IMR-90 (cell line): ENCODE results near the gene PSMG1. TPM values are rescaled to one million over a fixed set of nuclear protein-coding genes. Genes with fewer than 3 reads are reported as not detected.

ENCODE experiments used
- ATAC-seq: fragments of 200-7000 bp; cut with Tn5 transposase; 2 replicates; pipeline ENCODE4 v1.9.1; 2020; ENCODE audit warnings: low read depth, mild to moderate bottlenecking, moderate library complexity
- BruUV-seq: library from RNA; stranded (reverse); fragments of 400-500 nt; replicated peaks from 2 replicates; lab custom pipeline; 2021; lab: Mats Ljungman, UMichigan
- CTCF ChIA-PET: fragments of 300-600 bp; formaldehyde crosslinking; extraction: SDS; loops from one replicate; lab custom pipeline; 2021; ENCODE audit warnings: antibody characterized with exemption; lab: Yijun Ruan, JAX
- POLR2A ChIA-PET: fragments of 300-600 bp; sonication (Branson Sonifier 250); formaldehyde crosslinking; loops from one replicate; lab custom pipeline; 2022; ENCODE audit warnings: antibody characterized with exemption; ENCODE audit not compliant: unreplicated experiment; lab: Charles Lee
- DNase-seq: peaks from one replicate; pipeline ENCODE4 v3.0.0; 2013
- H2AFZ ChIP-seq: replicated peaks from 2 replicates; pipeline ENCODE3; 2013; ENCODE audit warnings: low read length, mild to moderate bottlenecking; ENCODE audit not compliant: poor library complexity
- H2AK5ac ChIP-seq: 2 replicates; pipeline ENCODE4 v1.6.1; 2013; ENCODE audit warnings: low read depth, low read length, inconsistent platforms
- H2AK9ac ChIP-seq: replicated peaks from 2 replicates; pipeline ENCODE3; 2013; ENCODE audit warnings: mild to moderate bottlenecking, low read depth, low read length, moderate library complexity; ENCODE audit not compliant: poor library complexity
- H2BK120ac ChIP-seq: 2 replicates; pipeline ENCODE4 v1.6.1; 2013; ENCODE audit warnings: low read depth, low read length, inconsistent platforms
- H2BK15ac ChIP-seq: 3 replicates; pipeline ENCODE4 v1.6.1; 2013; ENCODE audit warnings: low read depth, low read length, inconsistent platforms
- H2BK20ac ChIP-seq: 2 replicates; pipeline ENCODE4 v1.6.1; 2013; ENCODE audit warnings: low read depth, mild to moderate bottlenecking, inconsistent platforms, low read length, moderate library complexity
- H2BK5ac ChIP-seq: 2 replicates; pipeline ENCODE4 v1.6.1; 2013; ENCODE audit warnings: mild to moderate bottlenecking, low read depth, low read length, inconsistent platforms; ENCODE audit not compliant: poor library complexity, severe bottlenecking
- H3K14ac ChIP-seq: replicated peaks from 2 replicates; pipeline ENCODE4 v1.6.1; 2013; ENCODE audit warnings: low read depth, low read length, inconsistent platforms
- H3K18ac ChIP-seq: 2 replicates; pipeline ENCODE4 v1.6.1; 2013; ENCODE audit warnings: low read depth, low read length, control low read depth
- H3K23ac ChIP-seq: 2 replicates; pipeline ENCODE4 v1.6.1; 2013; ENCODE audit warnings: low read depth, low read length, inconsistent platforms
- H3K27ac ChIP-seq: 2 replicates; pipeline ENCODE4 v1.5.1; 2013; ENCODE audit warnings: mild to moderate bottlenecking, control low read depth, low read length; ENCODE audit not compliant: insufficient read depth
- H3K27me3 ChIP-seq: 2 replicates; pipeline ENCODE4 v1.6.1; 2013; ENCODE audit warnings: low read length; ENCODE audit not compliant: control insufficient read depth, insufficient read depth
- H3K36me3 ChIP-seq: 2 replicates; pipeline ENCODE4 v1.6.1; 2013; ENCODE audit warnings: low read length, mixed read lengths; ENCODE audit not compliant: control insufficient read depth, insufficient read depth
- H3K4ac ChIP-seq: 2 replicates; pipeline ENCODE4 v1.6.1; 2013; ENCODE audit warnings: low read depth, low read length, inconsistent platforms
- H3K4me1 ChIP-seq: 2 replicates; pipeline ENCODE4 v1.6.1; 2013; ENCODE audit warnings: low read length, mixed read lengths; ENCODE audit not compliant: control insufficient read depth, insufficient read depth
- H3K4me2 ChIP-seq: 2 replicates; pipeline ENCODE4 v1.6.1; 2013; ENCODE audit warnings: low read depth, mild to moderate bottlenecking, control low read depth, low read length, moderate library complexity
- H3K4me3 ChIP-seq: 2 replicates; pipeline ENCODE4 v1.5.1; 2013; ENCODE audit warnings: low read depth, mild to moderate bottlenecking, control low read depth, low read length, moderate library complexity; ENCODE audit not compliant: insufficient read depth
- H3K56ac ChIP-seq: 2 replicates; pipeline ENCODE4 v1.6.1; 2013; ENCODE audit warnings: low read length, inconsistent platforms; ENCODE audit not compliant: insufficient read depth; ENCODE audit errors: extremely low read depth
- H3K79me1 ChIP-seq, 2 experiments: 2 replicates each; pipeline ENCODE4 v1.6.1; 2013; ENCODE audit warnings: low read length in 2 of 2, inconsistent platforms in 1 of 2, low read depth in 1 of 2
- H3K9ac ChIP-seq: 2 replicates; pipeline ENCODE4 v1.6.1; 2013; ENCODE audit warnings: low read depth, low read length, control low read depth
- H3K9me1 ChIP-seq: 2 replicates; pipeline ENCODE4 v1.6.1; 2013; ENCODE audit warnings: low read length, inconsistent platforms; ENCODE audit not compliant: insufficient read depth
- H3K9me3 ChIP-seq: 2 replicates; pipeline ENCODE4 v1.6.1; 2013; ENCODE audit warnings: low read length; ENCODE audit not compliant: control insufficient read depth, insufficient read depth
- H4K20me1 ChIP-seq: 2 replicates; pipeline ENCODE4 v1.6.1; 2013; ENCODE audit warnings: low read length, inconsistent platforms; ENCODE audit not compliant: insufficient read depth
- H4K5ac ChIP-seq: 2 replicates; pipeline ENCODE4 v1.6.1; 2013; ENCODE audit warnings: mild to moderate bottlenecking, low read depth, low read length, control low read depth
- H4K8ac ChIP-seq, 2 experiments: 2 replicates each; pipeline ENCODE4 v1.6.1; 2013; ENCODE audit warnings: low read depth in 2 of 2, low read length in 2 of 2, control low read depth in 1 of 2, inconsistent platforms in 1 of 2
- H4K91ac ChIP-seq: 2 replicates; pipeline ENCODE4 v1.6.1; 2013; ENCODE audit warnings: low read depth, low read length, inconsistent platforms; ENCODE audit not compliant: insufficient read depth
- CEBPB ChIP-seq: IDR thresholded peaks from 2 replicates; pipeline ENCODE4 v1.6.1; 2012; ENCODE audit warnings: low read depth, low read length, improper control_type of control experiment
- CHD1 ChIP-seq: IDR thresholded peaks from 2 replicates; pipeline ENCODE4 v1.6.1; 2012; ENCODE audit warnings: low read depth, low read length, improper control_type of control experiment
- FOS ChIP-seq: fragments of 150-350 bp; IDR thresholded peaks from 2 replicates; pipeline ENCODE4 v1.6.1; 2016; ENCODE audit warnings: low read depth, low read length
- MAFK ChIP-seq: IDR thresholded peaks from 2 replicates; pipeline ENCODE4 v1.6.1; 2012; ENCODE audit warnings: low read depth, low read length, improper control_type of control experiment
- MXI1 ChIP-seq: IDR thresholded peaks from 2 replicates; pipeline ENCODE4 v1.6.1; 2012; ENCODE audit warnings: low read depth, mild to moderate bottlenecking, low read length, moderate library complexity, borderline replicate concordance
- POLR2A ChIP-seq: IDR thresholded peaks from 2 replicates; pipeline ENCODE4 v1.6.1; 2012; ENCODE audit warnings: mild to moderate bottlenecking, low read depth, low read length
- RAD21 ChIP-seq: IDR thresholded peaks from 2 replicates; pipeline ENCODE4 v1.6.1; 2012; ENCODE audit warnings: low read length, improper control_type of control experiment
- RCOR1 ChIP-seq: IDR thresholded peaks from 2 replicates; pipeline ENCODE4 v1.6.1; 2012; ENCODE audit warnings: mild to moderate bottlenecking, low read length, improper control_type of control experiment; ENCODE audit not compliant: insufficient replicate concordance
- RFX5 ChIP-seq: IDR thresholded peaks from 2 replicates; pipeline ENCODE4 v1.8.0; 2012; ENCODE audit warnings: low read depth, mild to moderate bottlenecking, low read length, moderate library complexity
- WGBS, 2 experiments: methylation state at CpG; one replicate each; pipeline versions ENCODE4 v1.1.5 to v1.1.7; 2013; ENCODE audit warnings: missing lambda C conversion rate in 2 of 2; ENCODE audit not compliant: insufficient read length in 1 of 2; ENCODE audit errors: extremely low coverage in 2 of 2; 5-methylcytosine and 5-hydroxymethylcytosine counted together
- dilution Hi-C: fragments of 300-500 bp; cut with HindIII; formaldehyde crosslinking; loops from one replicate; pipeline ENCODE4 v1.14.3; 2018; ENCODE audit warnings: low sequenced_read_pairs; ENCODE audit not compliant: unreplicated experiment
- in situ Hi-C: fragments of 300-500 bp; cut with MboI; formaldehyde crosslinking; loops from 3 replicates; pipeline ENCODE4 v1.14.3; 2019; ENCODE audit warnings: low sequenced_read_pairs, inconsistent platforms, mixed read lengths
- intact Hi-C: fragments of 100-400 bp; cut with micrococcal nuclease; formaldehyde crosslinking; loops from 2 replicates; pipeline ENCODE4 v1.10.0; 2022
- polyA plus RNA-seq, 3 experiments: library from polyadenylated mRNA; depleted of rRNA; stranded (reverse); fragments of >200 nt; gene quantifications; 2 replicates each; pipeline ENCODE4 v1.2.3, GENCODE V29; 2012; ENCODE audit warnings: low replicate concordance in 1 of 3
- total RNA-seq: library from RNA; depleted of rRNA; stranded (reverse); fragments of >200 nt; gene quantifications from 2 replicates; pipeline ENCODE4 v1.2.3, GENCODE V29; 2012
- TF ChIP-seq, protein P1 (sequence below): fragments of 150-350 bp; IDR thresholded peaks from 2 replicates; pipeline ENCODE4 v1.6.1; 2017; ENCODE audit warnings: mild to moderate bottlenecking, antibody characterized with exemption, low read length, low read depth
- TF ChIP-seq, protein P2 (sequence below): conservative IDR thresholded peaks from 2 replicates; pipeline ENCODE4 v1.5.1; 2012; ENCODE audit warnings: mild to moderate bottlenecking, low read depth, low read length, improper control_type of control experiment

Gene PSMG1
- total and polyA plus RNA-seq, 2 of the 4 experiments (the other 2 are of a cell fraction): 37.8 to 45.4 TPM

DNA sequence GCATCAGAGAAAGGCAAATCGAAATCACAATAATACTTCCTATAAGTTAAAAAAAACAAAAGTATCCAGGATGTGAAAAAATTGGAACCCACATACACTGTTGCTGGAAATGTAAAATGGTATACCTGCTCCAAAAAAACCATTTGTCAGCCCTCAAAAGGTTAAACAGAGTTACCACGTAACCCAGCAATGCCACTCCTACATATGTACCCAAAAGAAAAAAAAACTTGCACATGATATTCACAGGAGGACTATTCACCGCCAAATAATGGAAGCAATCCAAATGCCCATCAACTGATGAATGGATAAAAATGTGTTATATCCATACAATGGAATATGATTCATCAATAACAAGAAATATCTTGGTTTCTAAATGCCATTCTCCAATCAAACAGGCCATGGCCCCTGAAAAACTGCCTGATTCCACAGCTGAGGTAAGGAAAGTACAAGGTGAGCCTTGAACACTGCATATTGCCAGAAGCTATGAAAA lies 38.8 kb upstream of the PSMG1 start:
- Histone ChIP-seq H3K9me1 (no peaks in the 10 kb centered on the region; the same call in 1 of the 2 replicates), H4K8ac (no peak overlapping the region), H3K4me2 (no peak overlapping the region), H2BK5ac (no peak overlapping the region), H2BK120ac (no peak overlapping the region), H2AK9ac (no peak overlapping the region), H3K23ac (no peak overlapping the region), H2AFZ (no peak overlapping the region), H4K5ac (no peak overlapping the region), H3K79me1 (no peaks in the 10 kb centered on the region; a peak in 2 of 4 replicates), H3K18ac (no peak overlapping the region), H3K4ac (no peak overlapping the region), H3K9ac (no peak overlapping the region), H2AK5ac (no peak overlapping the region), H4K91ac (no peak overlapping the region), H3K9me3 (no peaks in the 10 kb centered on the region), H2BK15ac (no peak overlapping the region), H3K36me3 (peaks cover 20% of the 10 kb centered on the region), H3K14ac (no peak overlapping the region), H2BK20ac (no peak overlapping the region), H3K56ac (no peak overlapping the region), H3K27ac (no peak overlapping the region), H4K20me1 (no peaks in the 10 kb centered on the region), H3K4me3 (no peak overlapping the region), H3K4me1 (no peaks in the 10 kb centered on the region), H3K27me3 (no peaks in the 10 kb centered on the region)
- ATAC-seq (no peak), DNase-seq (no peak)
- WGBS, 2 experiments: no CpG with 5 or more reads among the region's 3 CpGs
- in situ Hi-C loops (no loop called here), dilution Hi-C loops (no loop called here), intact Hi-C loops (no loop called here)
- ChIA-PET POLR2A (no interaction called here), CTCF (no interaction called here)
- no peak for TF ChIP-seq MAFK
- TF ChIP-seq RCOR1: no peak
- TF ChIP-seq CEBPB: no peak
- no peak for TF ChIP-seq POLR2A
- TF ChIP-seq CHD1: no peak
- no peak for TF ChIP-seq RFX5
- TF ChIP-seq FOS: no peak
- no peak for TF ChIP-seq MXI1
- TF ChIP-seq, protein P1, sequence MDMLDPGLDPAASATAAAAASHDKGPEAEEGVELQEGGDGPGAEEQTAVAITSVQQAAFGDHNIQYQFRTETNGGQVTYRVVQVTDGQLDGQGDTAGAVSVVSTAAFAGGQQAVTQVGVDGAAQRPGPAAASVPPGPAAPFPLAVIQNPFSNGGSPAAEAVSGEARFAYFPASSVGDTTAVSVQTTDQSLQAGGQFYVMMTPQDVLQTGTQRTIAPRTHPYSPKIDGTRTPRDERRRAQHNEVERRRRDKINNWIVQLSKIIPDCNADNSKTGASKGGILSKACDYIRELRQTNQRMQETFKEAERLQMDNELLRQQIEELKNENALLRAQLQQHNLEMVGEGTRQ: no peak
- TF ChIP-seq RAD21: no peak
- TF ChIP-seq, protein P2, sequence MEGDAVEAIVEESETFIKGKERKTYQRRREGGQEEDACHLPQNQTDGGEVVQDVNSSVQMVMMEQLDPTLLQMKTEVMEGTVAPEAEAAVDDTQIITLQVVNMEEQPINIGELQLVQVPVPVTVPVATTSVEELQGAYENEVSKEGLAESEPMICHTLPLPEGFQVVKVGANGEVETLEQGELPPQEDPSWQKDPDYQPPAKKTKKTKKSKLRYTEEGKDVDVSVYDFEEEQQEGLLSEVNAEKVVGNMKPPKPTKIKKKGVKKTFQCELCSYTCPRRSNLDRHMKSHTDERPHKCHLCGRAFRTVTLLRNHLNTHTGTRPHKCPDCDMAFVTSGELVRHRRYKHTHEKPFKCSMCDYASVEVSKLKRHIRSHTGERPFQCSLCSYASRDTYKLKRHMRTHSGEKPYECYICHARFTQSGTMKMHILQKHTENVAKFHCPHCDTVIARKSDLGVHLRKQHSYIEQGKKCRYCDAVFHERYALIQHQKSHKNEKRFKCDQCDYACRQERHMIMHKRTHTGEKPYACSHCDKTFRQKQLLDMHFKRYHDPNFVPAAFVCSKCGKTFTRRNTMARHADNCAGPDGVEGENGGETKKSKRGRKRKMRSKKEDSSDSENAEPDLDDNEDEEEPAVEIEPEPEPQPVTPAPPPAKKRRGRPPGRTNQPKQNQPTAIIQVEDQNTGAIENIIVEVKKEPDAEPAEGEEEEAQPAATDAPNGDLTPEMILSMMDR: no peak
- BruUV-seq: no TSS peak
